Measurements from ENCODE around the gene NEXN.

DNA sequence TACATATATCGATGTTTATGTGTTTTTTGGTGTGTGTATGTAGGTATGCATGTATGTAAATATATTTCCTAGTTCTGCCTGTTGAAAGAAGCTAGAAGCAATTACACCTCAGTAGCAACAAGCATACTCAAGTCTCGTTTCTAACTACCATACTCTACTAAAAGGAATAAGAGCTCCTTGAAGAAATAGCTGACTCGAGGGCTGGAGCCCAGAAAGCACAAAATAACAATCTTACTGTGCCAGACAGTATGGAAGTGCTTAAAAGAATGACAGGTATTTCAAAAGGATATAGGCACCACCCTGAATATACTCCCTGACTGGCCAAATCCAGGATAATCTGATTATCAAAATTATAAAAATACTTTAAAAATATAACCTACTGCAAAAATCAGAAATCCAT lies 67.3 kb downstream of the NEXN start:
- TF ChIP-seq, protein P1, sequence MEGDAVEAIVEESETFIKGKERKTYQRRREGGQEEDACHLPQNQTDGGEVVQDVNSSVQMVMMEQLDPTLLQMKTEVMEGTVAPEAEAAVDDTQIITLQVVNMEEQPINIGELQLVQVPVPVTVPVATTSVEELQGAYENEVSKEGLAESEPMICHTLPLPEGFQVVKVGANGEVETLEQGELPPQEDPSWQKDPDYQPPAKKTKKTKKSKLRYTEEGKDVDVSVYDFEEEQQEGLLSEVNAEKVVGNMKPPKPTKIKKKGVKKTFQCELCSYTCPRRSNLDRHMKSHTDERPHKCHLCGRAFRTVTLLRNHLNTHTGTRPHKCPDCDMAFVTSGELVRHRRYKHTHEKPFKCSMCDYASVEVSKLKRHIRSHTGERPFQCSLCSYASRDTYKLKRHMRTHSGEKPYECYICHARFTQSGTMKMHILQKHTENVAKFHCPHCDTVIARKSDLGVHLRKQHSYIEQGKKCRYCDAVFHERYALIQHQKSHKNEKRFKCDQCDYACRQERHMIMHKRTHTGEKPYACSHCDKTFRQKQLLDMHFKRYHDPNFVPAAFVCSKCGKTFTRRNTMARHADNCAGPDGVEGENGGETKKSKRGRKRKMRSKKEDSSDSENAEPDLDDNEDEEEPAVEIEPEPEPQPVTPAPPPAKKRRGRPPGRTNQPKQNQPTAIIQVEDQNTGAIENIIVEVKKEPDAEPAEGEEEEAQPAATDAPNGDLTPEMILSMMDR (IDR thresholded peaks at IDR 0.05; ENCODE audit: low read depth, low read length, missing input control): no peak
- no peak for TF ChIP-seq TAF1 (conservative IDR thresholded peaks at IDR 0.05)
- no peak for TF ChIP-seq HNF4A (conservative IDR thresholded peaks at IDR 0.05)
- no peak for TF ChIP-seq GABPA (IDR thresholded peaks at IDR 0.05 in 1 of 2, conservative IDR thresholded peaks at IDR 0.05 in 1 of 2)
- TF ChIP-seq MAX (IDR thresholded peaks at IDR 0.05): no peak
- no peak for TF ChIP-seq REST (IDR thresholded peaks at IDR 0.05)
- no peak for TF ChIP-seq SP1 (IDR thresholded peaks at IDR 0.05)
- TF ChIP-seq FOXA1 (IDR thresholded peaks at IDR 0.05): no peak

Data from liver (tissue), 3 donors.